Muscle of back (tissue), 11 donors: ENCODE data around the gene ARVCF. TPM values are rescaled to one million over a fixed set of nuclear protein-coding genes. Genes with fewer than 3 reads are reported as not detected.

ENCODE experiments used
- DNase-seq, 3 donors: peaks; one replicate each; pipeline versions ENCODE4 v3.0.0 to v3.0.0-alpha.2; 2013
- polyA plus RNA-seq, 10 donors: library from polyadenylated mRNA; unstranded; fragments of 120-200 nt; gene quantifications; one replicate each; pipeline ENCODE4 v1.2.1, GENCODE V29; 2013; ENCODE audit not compliant: insufficient read length in 10 of 10

Gene ARVCF
- polyA plus RNA-seq, 10 donors, result 40.6 to 96.0 (median 79.9) TPM

GRCh38 chr22:20019661-20020532 is 3.3 kb upstream of the ARVCF start:
- DNase-seq, result no peak

- no peak for DNase-seq
Observed at GRCh38 chr22:20018001-20018400, 1.4 kb upstream of the ARVCF start.

- DNase-seq, result no peak
Observed at GRCh38 chr22:20017622-20017958, 967 bp upstream of the ARVCF start.

- peak in 1 of 3 donors; percentile 59 for DNase-seq
Observed at GRCh38 chr22:20015971-20016733, 471 bp downstream of the ARVCF start.

GRCh38 chr22:20015187-20015625 is 1.4 kb downstream of the ARVCF start:
- DNase-seq, result no peak

- no peak for DNase-seq
Observed at GRCh38 chr22:20014526-20015186, 2.0 kb downstream of the ARVCF start.

- peak in 2 of 3 donors; percentile 60 to 82 for DNase-seq
Observed at GRCh38 chr22:20013382-20013871, 3.2 kb downstream of the ARVCF start.

- DNase-seq, result no peak
Observed at GRCh38 chr22:20012741-20013331, 3.8 kb downstream of the ARVCF start.

GRCh38 chr22:20011993-20012740 is 4.5 kb downstream of the ARVCF start:
- no peak for DNase-seq

GRCh38 chr22:20011123-20011992 is 5.3 kb downstream of the ARVCF start:
- DNase-seq, result no peak

GRCh38 chr22:20010307-20011122 is 6.1 kb downstream of the ARVCF start:
- DNase-seq, result no peak

GRCh38 chr22:20009582-20010306 is 6.9 kb downstream of the ARVCF start:
- no peak for DNase-seq

GRCh38 chr22:20009018-20009491 is 7.6 kb downstream of the ARVCF start:
- no peak for DNase-seq

- DNase-seq, result no peak
Observed at GRCh38 chr22:20008221-20008995, 8.2 kb downstream of the ARVCF start.

- no peak for DNase-seq
Observed at GRCh38 chr22:20004464-20004863, 12.2 kb downstream of the ARVCF start.

- no peak for DNase-seq
Observed at GRCh38 chr22:20003304-20003703, 13.3 kb downstream of the ARVCF start.

- DNase-seq, result no peak
Observed at GRCh38 chr22:20002636-20003035, 14.0 kb downstream of the ARVCF start.
